GM18909 (cell line): Measurements from ENCODE around the gene ROR1.

ENCODE experiments used
- ATAC-seq: cut with Tn5 transposase; IDR thresholded peaks from one replicate; pipeline ENCODE4 v1.9.1; 2021; ENCODE audit warnings: mild to moderate bottlenecking; ENCODE audit not compliant: unreplicated experiment, poor library complexity

The ROR1 gene

GRCh38 chr1:63875636-63876035 lies 101.8 kb downstream of the ROR1 start:
- no peak for ATAC-seq

GRCh38 chr1:63877021-63877767 lies 103.4 kb downstream of the ROR1 start:
- ATAC-seq: no peak

GRCh38 chr1:63877816-63878215 lies 104.0 kb downstream of the ROR1 start:
- no peak for ATAC-seq

- ATAC-seq: no peak
Measured at GRCh38 chr1:63878932-63879331, 105.1 kb downstream of the ROR1 start.

GRCh38 chr1:63880958-63881576 lies 107.2 kb downstream of the ROR1 start:
- no peak for ATAC-seq

GRCh38 chr1:63882048-63882704 lies 108.4 kb downstream of the ROR1 start:
- ATAC-seq: no peak

GRCh38 chr1:63883494-63884235 lies 109.8 kb downstream of the ROR1 start:
- no peak for ATAC-seq

- ATAC-seq: no peak
Measured at GRCh38 chr1:63884486-63884885, 110.7 kb downstream of the ROR1 start.

GRCh38 chr1:63885899-63886298 lies 112.1 kb downstream of the ROR1 start:
- ATAC-seq: no peak

- no peak for ATAC-seq
Measured at GRCh38 chr1:63886340-63886739, 112.5 kb downstream of the ROR1 start.

- no peak for ATAC-seq
Measured at GRCh38 chr1:63887809-63888208, 114.0 kb downstream of the ROR1 start.

- ATAC-seq: no peak
Measured at GRCh38 chr1:63888984-63889383, 115.2 kb downstream of the ROR1 start.

GRCh38 chr1:63890468-63890867 lies 116.7 kb downstream of the ROR1 start:
- ATAC-seq: no peak

- ATAC-seq: no peak
Measured at GRCh38 chr1:63891060-63891690, 117.4 kb downstream of the ROR1 start.

GRCh38 chr1:63892632-63893395 lies 119.0 kb downstream of the ROR1 start:
- peak; percentile 99 for ATAC-seq

GRCh38 chr1:63893976-63894375 lies 120.2 kb downstream of the ROR1 start:
- ATAC-seq: no peak

- ATAC-seq: no peak
Measured at GRCh38 chr1:63894627-63895265, 120.9 kb downstream of the ROR1 start.

GRCh38 chr1:63896755-63897154 lies 122.9 kb downstream of the ROR1 start:
- no peak for ATAC-seq
